Spleen (tissue), 11 donors: Measurements from ENCODE around the gene TRIM60. TPM values are rescaled to one million over a fixed set of nuclear protein-coding genes. Genes with fewer than 3 reads are reported as not detected.

Experiments used
- DNase-seq: peaks from one replicate; pipeline ENCODE4 v3.0.0-alpha.2; 2020
- H3K27ac ChIP-seq, 8 donors: fragments of 200-600 bp; sonication (generic) in 7 of 8; 1 replicate in 4 of 8; 2 replicates in 4 of 8; pipeline versions ENCODE4 v1.5.0 to v1.8.0; 2016 to 2021; ENCODE audit warnings: inconsistent platforms in 4 of 8, mild to moderate bottlenecking in 4 of 8, moderate library complexity in 1 of 8
- H3K27me3 ChIP-seq, 7 donors: fragments of 200-600 bp; sonication (generic) in 6 of 7; replicated peaks in 1 of 7; 1 replicate in 4 of 7; 2 replicates in 3 of 7; pipeline versions ENCODE4 v1.5.0 to v1.8.0; 2016 to 2021; ENCODE audit warnings: inconsistent platforms in 3 of 7, mild to moderate bottlenecking in 1 of 7
- H3K36me3 ChIP-seq, 6 donors: fragments of 200-600 bp; sonication (generic) in 5 of 6; 1 replicate in 4 of 6; 2 replicates in 2 of 6; pipeline versions ENCODE4 v1.5.0 to v1.8.0; 2016 to 2021; ENCODE audit warnings: inconsistent platforms in 2 of 6
- H3K4me1 ChIP-seq, 6 donors: fragments of 200-600 bp; sonication (generic) in 5 of 6; 1 replicate in 3 of 6; 2 replicates in 3 of 6; pipeline versions ENCODE4 v1.5.0 to v1.8.0; 2016 to 2021; ENCODE audit warnings: inconsistent platforms in 3 of 6
- H3K4me3 ChIP-seq, 8 donors: fragments of 200-600 bp; sonication (generic) in 7 of 8; 1 replicate in 4 of 8; 2 replicates in 4 of 8; pipeline versions ENCODE4 v1.5.0 to v1.8.0; 2016 to 2021; ENCODE audit warnings: inconsistent platforms in 4 of 8, mild to moderate bottlenecking in 4 of 8, moderate library complexity in 2 of 8
- H3K9me3 ChIP-seq, 8 donors: fragments of 200-600 bp; sonication (generic) in 7 of 8; 1 replicate in 4 of 8; 2 replicates in 4 of 8; pipeline versions ENCODE4 v1.5.0 to v1.8.0; 2016 to 2021; ENCODE audit warnings: inconsistent platforms in 4 of 8
- POLR2A ChIP-seq, 3 donors: fragments of 450-650 bp; IDR thresholded peaks; one replicate each; pipeline ENCODE4 v1.5.1; 2017; ENCODE audit warnings: antibody characterized with exemption in 3 of 3, mild to moderate bottlenecking in 1 of 3
- POLR2AphosphoS5 ChIP-seq, 3 donors: sonication (generic); formaldehyde crosslinking; IDR thresholded peaks; one replicate each; pipeline ENCODE4 v1.5.1; 2017; ENCODE audit warnings: antibody characterized with exemption in 3 of 3
- WGBS, 5 donors: extraction: QIAGEN DNeasy Blood & Tissue Kit in 3 of 5; methylation state at CpG; one replicate each; pipeline versions ENCODE4 v1.1.5 to v1.1.7; 2013 to 2018; 5-methylcytosine and 5-hydroxymethylcytosine counted together
- intact Hi-C: fragments of 100-400 bp; cut with DNase I; formaldehyde crosslinking; loops from one replicate; pipeline ENCODE4 v1.15.0; 2023; ENCODE audit warnings: low total_unique reads
- polyA plus RNA-seq, 3 donors: library from polyadenylated mRNA; stranded (reverse); fragments of 200-250 nt; gene quantifications; one replicate each; pipeline ENCODE4 v1.2.1, GENCODE V29; 2013
- total RNA-seq, 7 donors: library from RNA; depleted of rRNA in 3 of 7; stranded (reverse); fragments of >200 nt in 3 of 7; fragmentation: NEBNext Ultra II Directional in 4 of 7; extraction: Animal tissue kit (Norgen Biotek cat#: 25700) in 4 of 7; gene quantifications; one replicate each; pipeline versions ENCODE4 v1.1.0 to v1.2.1, GENCODE V29; 2016 to 2021
- TF ChIP-seq, protein P1 (sequence below), 11 experiments: fragments of 200-600 bp in 7 of 11; fragments of 450-650 bp in 4 of 11; sonication (generic) in 4 of 11; IDR thresholded peaks in 8 of 11; conservative IDR thresholded peaks in 3 of 11; 1 replicate in 7 of 11; 2 replicates in 4 of 11; pipeline versions ENCODE4 v1.4.0 to v1.8.0; 2016 to 2021; ENCODE audit warnings: antibody characterized with exemption in 11 of 11, inconsistent platforms in 4 of 11, mild to moderate bottlenecking in 1 of 11
- donor health status: healthy with polysubstance abuse.
- donor health status: DM: no; HTN: no; CAD: no; lungs with moderate emphysema.
- donor health status: DM: no; HTN: no; CAD: no.
- donor health status: Bipolar disorder and iron deficiency.
- donor health status: healthy.
- donor health status: DM: no; HTN: no; CAD: no.
- donor health status: DM: yes; HTN: yes; CAD: no.

Gene TRIM60
- total and polyA plus RNA-seq, 10 donors = not detected

DNA sequence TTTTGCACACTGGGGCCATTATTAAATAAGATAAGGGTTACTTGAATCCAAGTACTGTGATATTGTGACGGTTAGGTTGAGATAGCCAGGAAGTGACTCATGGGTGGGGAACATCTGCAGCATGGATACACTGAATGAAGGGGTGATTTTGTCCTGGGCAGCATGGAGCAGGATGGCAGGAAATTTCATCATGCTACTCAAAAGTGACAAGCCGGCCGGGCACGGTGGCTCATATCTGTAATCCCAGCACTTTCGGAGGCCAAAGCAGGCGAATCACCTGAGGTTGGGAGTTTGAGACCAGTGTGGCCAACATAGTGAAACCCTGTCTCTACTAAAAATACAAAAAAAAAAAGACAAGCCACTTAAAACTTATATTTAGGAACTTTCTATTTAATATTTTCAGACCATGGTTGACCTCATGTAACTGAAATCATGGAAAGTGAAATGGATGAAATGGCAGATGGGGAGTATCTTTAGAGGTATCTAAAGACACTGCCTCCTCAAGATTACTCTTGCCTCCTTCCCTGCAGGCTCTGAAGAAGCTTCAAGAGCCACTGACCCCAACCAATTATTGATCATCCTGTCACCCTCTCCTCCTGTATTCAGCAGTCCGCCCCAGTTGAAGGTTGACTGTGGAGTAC, 3.9 kb upstream of the TRIM60 start:
- Histone ChIP-seq H3K9me3 (peaks cover 0 to 11% (median 0%) of the 10 kb centered on the region in 8 donors), H3K4me3 (no peak overlapping the region), H3K27me3 (no peaks in the 10 kb centered on the region), H3K36me3 (no peaks in the 10 kb centered on the region), H3K4me1 (no peaks in the 10 kb centered on the region), H3K27ac (no peak overlapping the region)
- intact Hi-C loops = no loop called here
- TF ChIP-seq POLR2AphosphoS5 (IDR thresholded peaks at IDR 0.05) (no peak), POLR2A (IDR thresholded peaks at IDR 0.05) (no peak)
- TF ChIP-seq, protein P1, sequence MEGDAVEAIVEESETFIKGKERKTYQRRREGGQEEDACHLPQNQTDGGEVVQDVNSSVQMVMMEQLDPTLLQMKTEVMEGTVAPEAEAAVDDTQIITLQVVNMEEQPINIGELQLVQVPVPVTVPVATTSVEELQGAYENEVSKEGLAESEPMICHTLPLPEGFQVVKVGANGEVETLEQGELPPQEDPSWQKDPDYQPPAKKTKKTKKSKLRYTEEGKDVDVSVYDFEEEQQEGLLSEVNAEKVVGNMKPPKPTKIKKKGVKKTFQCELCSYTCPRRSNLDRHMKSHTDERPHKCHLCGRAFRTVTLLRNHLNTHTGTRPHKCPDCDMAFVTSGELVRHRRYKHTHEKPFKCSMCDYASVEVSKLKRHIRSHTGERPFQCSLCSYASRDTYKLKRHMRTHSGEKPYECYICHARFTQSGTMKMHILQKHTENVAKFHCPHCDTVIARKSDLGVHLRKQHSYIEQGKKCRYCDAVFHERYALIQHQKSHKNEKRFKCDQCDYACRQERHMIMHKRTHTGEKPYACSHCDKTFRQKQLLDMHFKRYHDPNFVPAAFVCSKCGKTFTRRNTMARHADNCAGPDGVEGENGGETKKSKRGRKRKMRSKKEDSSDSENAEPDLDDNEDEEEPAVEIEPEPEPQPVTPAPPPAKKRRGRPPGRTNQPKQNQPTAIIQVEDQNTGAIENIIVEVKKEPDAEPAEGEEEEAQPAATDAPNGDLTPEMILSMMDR (IDR thresholded peaks at IDR 0.05 in 8 of 11, conservative IDR thresholded peaks at IDR 0.05 in 3 of 11) = no peak
- 69 to 86% (median 73%) methylated on average over 7 of the region's 7 CpGs for WGBS, 5 donors
- no peak for DNase-seq

DNA sequence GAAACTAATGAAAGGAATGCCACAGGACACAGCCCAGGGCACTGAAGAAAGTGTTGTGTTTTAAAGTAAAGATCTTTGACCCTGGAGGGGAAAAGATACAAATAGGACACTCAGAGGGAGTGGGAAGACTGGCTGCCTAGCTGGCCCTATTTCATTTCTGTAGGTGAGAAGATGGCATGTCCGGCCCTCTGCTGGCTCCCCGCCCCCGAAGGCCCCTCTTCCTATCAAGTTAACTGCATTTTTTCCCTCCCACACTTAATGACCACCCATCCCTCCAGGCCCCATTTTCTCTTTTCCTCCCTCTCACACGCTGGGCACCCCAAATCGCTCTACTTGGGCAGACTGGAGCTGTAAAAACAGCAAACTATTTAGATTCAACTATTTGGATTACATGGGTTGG, 16.4 kb downstream of the TRIM60 start:
- intact Hi-C loops = no loop called here
- TF ChIP-seq POLR2AphosphoS5 (IDR thresholded peaks at IDR 0.05) (no peak), POLR2A (IDR thresholded peaks at IDR 0.05) (no peak)
- TF ChIP-seq, protein P1 (IDR thresholded peaks at IDR 0.05 in 8 of 11, conservative IDR thresholded peaks at IDR 0.05 in 3 of 11) = no peak
- Histone ChIP-seq H3K9me3 (no peaks in the 10 kb centered on the region), H3K4me1 (no peaks in the 10 kb centered on the region), H3K36me3 (no peaks in the 10 kb centered on the region), H3K27ac (no peak overlapping the region), H3K4me3 (no peak overlapping the region), H3K27me3 (no peaks in the 10 kb centered on the region)
- no peak for DNase-seq
- WGBS, 5 donors = 78 to 87% (median 81%) methylated on average over 5 of the region's 5 CpGs

DNA sequence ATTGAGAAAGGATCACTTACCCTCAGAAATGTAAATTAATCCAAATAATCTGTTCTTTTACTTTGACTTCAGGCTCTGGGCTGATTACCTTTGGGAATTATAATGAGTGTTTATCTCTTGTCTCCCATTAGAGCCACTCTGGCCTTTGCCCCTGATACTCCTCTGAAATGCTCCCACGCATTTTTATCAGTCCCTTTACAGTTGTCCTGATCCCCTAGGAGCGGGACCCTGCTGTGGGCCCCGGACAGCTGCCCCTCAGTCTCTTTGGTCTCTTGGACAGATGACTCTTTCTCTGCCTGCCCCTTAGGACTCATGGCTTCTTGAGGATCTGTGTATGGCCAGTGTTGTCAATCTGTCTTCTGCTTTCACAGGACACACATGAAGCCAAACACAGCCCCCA, 20.8 kb downstream of the TRIM60 start:
- no peak overlapping the region for H3K27ac ChIP-seq
- H3K9me3 ChIP-seq = no peaks in the 10 kb centered on the region
- WGBS, 5 donors = 62 to 82% (median 74%) methylated on average over 3 of the region's 3 CpGs
- no peak for DNase-seq
- intact Hi-C loops = no loop called here
- no peak overlapping the region for H3K4me3 ChIP-seq
- H3K36me3 ChIP-seq = no peaks in the 10 kb centered on the region
- H3K27me3 ChIP-seq = no peaks in the 10 kb centered on the region
- no peaks in the 10 kb centered on the region for H3K4me1 ChIP-seq
- TF ChIP-seq POLR2A (IDR thresholded peaks at IDR 0.05) (no peak), POLR2AphosphoS5 (IDR thresholded peaks at IDR 0.05) (no peak)
- TF ChIP-seq, protein P1 (IDR thresholded peaks at IDR 0.05 in 8 of 11, conservative IDR thresholded peaks at IDR 0.05 in 3 of 11) = no peak

DNA sequence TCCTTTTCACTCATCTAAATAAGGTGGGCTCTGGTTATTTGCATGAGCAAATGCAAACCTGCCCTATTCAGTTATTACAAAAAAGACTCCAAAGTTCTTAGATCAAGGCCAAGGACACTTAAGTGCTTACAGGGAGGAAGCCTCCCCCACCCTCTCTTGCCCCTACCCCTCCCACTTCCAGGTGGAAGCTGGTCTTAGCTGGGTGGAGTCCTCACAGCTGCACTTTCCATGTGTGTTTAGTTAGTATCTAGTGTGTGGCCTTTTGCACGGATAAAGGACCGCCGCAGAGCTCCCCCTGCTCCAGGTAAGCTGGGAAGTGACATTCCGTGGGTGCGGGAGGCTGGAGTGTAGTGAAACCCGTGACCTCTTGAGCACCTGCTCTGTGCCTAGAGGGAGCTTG, 21.8 kb downstream of the TRIM60 start, which contains the start of gene TRIM75:
Gene TRIM75 (plus strand): TSS at position 222 of the 400 bp plus-strand sequence. CDS start 5,282 bp downstream, outside the sequence.
- H3K36me3 ChIP-seq = no peaks in the 10 kb centered on the region
- WGBS, 5 donors = 66 to 79% (median 76%) methylated on average over 6 of the region's 6 CpGs
- no peaks in the 10 kb centered on the region for H3K4me1 ChIP-seq
- H3K27me3 ChIP-seq = no peaks in the 10 kb centered on the region
- TF ChIP-seq POLR2A (IDR thresholded peaks at IDR 0.05) = no peak
- H3K9me3 ChIP-seq = no peaks in the 10 kb centered on the region
- no peak within 1 kb of the TSS for H3K4me3 ChIP-seq
- no peak within 1 kb of the TSS for H3K27ac ChIP-seq
- DNase-seq = no peak
- intact Hi-C loops = no loop called here
